Sciatic nerve (tissue), 2 donors: ENCODE results near the gene FALEC. TPM values are rescaled to one million over a fixed set of nuclear protein-coding genes. Genes with fewer than 3 reads are reported as not detected.

Experiments used
- ATAC-seq: fragments of 200-7000 bp; cut with Tn5 transposase; one replicate; pipeline ENCODE4 v1.9.1; 2020; ENCODE audit warnings: mild to moderate bottlenecking, moderate library complexity
- DNase-seq: peaks from one replicate; pipeline ENCODE4 v3.0.0-alpha.2; 2020; ENCODE audit warnings: low spot score
- intact Hi-C: fragments of 100-400 bp; cut with DNase I; formaldehyde crosslinking; loops from one replicate; pipeline ENCODE4 v1.14.2; 2022
- total RNA-seq: library from RNA; stranded (reverse); fragmentation: NEBNext Ultra II Directional; extraction: Animal tissue kit (Norgen Biotek cat#: 25700); gene quantifications from one replicate; pipeline ENCODE4 v1.2.1, GENCODE V29; 2021
- donor health status: DM: no; HTN: no; CAD: no.
- donor health status: DM: no; HTN: no; CAD: no.

The FALEC gene
- total RNA-seq, result not detected

DNA sequence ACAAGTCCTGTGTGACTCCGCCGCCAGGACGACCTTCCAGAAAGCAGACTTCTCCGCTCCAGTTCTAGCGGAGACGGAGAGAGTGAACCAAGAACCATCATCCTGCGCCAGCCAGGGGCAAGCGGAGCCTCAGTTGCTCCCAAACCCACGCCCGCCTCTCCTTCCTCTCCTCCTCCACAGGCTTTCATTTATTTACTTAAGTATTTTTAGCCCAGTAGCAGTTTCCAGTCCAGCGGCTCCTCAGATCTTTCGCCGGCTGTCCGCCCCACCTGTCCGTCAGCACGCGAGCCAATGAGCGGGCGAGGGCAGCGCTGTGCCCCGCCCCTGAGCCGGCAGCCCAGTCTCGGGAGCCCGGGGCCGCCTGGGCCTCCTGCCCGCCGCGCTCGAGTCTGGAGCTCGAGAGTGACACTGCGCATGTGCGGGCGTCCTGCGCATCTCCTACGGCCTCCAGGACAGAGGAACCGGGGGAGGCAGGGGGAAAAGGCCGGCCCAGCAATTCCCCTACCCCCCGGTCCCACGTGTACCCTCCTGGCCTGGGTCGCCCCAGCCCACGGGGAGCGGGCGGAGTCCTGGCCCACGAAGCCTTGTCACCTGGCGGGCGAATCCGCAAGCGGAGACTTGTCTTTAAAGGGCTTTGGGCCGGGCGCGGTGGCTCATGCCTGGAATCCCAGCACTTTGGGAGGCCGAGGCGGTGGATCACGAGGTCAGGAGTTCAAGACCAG lies at the start of gene FALEC:
FALEC (plus strand) TSS at position 425 of the 722 bp plus-strand sequence.
- peak; percentile 98 for ATAC-seq
- intact Hi-C loops, result no loop called here

DNA sequence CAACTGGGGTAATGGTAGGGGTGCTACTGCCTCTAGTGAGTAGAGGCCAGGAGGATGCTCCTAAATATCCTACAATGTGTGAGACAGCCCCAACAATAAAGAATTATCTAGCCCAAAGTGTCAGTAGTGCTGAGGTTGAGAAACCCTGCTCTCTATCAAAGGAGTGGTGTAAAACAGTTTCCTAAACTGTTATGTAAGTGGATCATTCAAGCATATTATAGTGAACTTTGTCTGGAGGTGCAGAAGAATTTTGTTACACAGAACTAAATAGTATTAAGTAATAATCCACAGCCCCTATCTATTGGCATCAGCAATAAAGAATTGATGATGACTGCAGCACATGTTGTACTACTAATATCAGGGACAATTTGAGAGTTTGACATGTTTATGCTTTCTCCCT lies 48.6 kb upstream of the FALEC start:
- ATAC-seq (no peak), DNase-seq (no peak)
- intact Hi-C loops, result no loop called here

More for the DNA sequence above, at the start of gene FALEC:
- DNase-seq, result peak; percentile 96

DNA sequence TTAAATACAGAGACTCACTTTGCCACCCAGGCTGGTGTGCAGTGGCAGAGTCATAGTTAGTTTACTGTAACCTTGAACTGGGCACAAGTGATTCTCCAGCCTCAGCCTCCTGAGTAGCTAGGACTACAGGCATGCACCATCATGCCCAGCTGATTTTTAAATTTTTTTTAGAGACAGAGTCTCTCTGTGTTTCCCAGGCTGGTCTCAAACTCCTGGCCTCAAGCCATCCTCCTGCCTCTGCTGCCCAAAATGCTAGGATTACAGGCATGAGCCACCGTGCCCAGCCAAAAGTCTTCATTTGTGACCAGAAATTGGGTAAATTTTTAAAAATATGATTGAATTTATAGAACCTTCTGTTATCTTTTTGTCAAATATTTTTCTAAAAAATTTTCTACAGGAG lies 46.3 kb upstream of the FALEC start:
- ATAC-seq (no peak), DNase-seq (no peak)
- intact Hi-C loops, result no loop called here

DNA sequence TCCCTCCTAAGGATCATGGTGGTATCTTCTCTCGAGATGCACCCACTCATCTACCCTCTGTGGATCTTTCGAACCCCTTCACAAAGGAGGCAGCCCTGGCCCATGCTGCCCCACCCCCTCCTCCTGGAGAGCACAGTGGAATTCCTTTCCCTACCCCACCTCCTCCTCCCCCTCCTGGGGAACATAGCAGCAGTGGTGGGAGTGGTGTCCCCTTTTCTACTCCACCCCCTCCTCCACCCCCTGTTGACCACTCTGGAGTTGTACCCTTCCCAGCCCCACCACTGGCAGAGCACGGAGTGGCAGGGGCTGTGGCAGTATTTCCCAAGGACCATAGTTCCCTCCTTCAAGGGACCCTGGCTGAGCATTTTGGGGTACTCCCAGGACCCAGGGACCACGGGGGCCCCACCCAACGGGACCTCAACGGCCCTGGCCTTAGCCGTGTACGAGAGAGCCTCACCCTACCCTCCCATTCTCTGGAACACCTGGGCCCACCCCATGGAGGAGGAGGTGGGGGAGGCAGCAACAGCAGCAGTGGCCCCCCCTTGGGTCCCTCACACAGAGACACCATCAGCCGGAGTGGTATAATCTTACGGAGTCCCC lies 42.9 kb upstream of the FALEC start:
- intact Hi-C loops, result no loop called here
- DNase-seq (no peak), ATAC-seq (no peak)

DNA sequence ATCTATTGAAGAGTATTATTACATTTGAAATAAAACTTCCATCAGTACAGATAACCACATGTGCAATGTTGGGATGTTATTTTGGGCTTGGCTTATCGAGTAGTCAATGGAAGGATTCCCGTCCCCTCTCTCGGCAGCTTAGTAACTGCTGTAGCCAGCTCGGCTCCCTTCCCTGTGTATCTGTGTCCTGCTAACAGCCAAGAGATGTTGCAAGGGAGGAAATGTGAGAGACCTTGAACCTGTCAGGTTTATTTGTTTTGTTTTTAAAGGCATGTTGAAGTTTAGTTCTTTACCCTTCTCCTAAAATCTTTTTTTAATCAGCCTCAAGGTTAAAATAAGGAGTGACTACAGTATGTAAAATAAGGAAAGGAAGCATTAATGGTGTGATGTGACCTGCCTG lies 41.9 kb upstream of the FALEC start:
- no peak for DNase-seq
- peak; percentile 55 for ATAC-seq
- intact Hi-C loops, result no loop called here

DNA sequence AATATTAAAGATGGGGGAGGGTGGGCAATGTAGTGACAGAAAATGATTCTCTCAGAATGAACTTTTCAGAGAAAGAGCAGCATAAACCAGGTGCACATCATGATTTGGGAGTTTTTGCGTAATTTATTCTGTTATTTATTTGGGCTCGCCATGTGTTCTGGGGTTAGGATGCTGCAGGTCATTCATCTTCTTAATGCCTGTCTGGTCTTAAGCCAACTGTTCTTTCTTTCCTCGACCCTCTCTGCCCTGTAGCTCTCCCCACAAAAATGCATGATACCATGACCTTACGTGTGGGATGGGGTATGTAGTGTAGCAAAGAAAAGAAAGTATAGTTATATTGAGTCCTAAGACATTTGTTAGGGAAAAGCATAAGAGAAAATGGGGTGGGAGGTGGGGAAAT lies 40.7 kb upstream of the FALEC start:
- DNase-seq (no peak), ATAC-seq (no peak)
- intact Hi-C loops, result no loop called here

DNA sequence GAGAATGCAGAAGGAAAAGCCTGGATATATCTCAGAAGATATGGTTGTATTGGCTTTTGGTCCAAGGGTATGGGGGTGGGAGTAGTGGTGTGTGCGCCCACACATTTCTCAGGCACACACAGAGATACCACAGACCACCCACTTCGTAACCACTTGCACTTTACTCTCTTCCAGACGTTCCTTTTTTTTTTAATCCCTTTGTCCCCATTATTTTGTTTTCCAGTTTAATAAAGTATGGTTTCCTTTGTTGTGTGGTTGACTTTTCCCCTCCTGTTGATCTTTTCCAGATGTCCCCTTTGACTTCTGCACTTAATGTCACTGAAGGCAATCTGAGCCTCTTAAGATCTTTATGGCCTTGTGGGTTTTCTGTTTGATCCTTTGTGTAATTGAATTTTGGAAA lies 38.8 kb upstream of the FALEC start:
- DNase-seq (no peak), ATAC-seq (peak; percentile 78)
- intact Hi-C loops, result no loop called here

DNA sequence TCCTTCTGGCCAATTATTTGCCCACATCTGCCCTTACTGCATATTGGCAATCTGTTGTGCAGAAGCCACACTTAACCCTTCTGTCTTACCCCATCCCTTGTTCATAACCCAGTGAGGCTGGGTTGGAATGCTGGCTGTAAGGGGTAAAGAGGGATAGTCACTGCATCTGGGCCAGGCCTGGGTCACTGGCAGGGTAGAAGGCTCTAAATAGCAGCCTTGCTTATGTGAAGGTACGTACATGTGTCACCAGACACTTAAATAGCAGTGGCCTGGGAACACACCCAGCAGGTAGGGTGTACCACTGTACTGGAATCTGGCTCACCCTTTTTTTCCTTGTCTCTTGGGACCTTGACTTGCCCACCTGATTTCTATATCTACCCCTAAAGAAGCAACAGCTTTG lies 38.2 kb upstream of the FALEC start:
- intact Hi-C loops, result no loop called here
- no peak for DNase-seq
- ATAC-seq, result peak; percentile 38

DNA sequence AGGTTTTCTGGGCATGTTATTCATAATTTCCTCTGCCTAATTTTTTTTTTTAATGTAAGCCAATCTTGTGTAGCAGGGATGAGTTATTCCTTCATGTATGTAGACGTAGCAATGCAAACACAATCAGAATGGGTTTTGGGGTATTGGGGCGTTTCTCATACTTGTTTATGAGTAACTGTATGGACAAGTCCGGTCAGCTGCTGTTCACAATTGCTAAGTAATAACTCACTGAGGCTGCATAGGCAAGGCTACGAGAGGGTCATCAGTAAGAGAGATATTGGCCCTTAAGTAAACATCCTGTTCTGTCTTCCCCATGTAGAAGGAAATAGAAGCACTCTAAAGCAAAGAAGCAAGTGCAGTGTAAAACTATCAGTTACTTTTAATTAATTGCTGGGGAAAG lies 37.8 kb upstream of the FALEC start:
- DNase-seq, result no peak
- no peak for ATAC-seq
- intact Hi-C loops, result no loop called here

DNA sequence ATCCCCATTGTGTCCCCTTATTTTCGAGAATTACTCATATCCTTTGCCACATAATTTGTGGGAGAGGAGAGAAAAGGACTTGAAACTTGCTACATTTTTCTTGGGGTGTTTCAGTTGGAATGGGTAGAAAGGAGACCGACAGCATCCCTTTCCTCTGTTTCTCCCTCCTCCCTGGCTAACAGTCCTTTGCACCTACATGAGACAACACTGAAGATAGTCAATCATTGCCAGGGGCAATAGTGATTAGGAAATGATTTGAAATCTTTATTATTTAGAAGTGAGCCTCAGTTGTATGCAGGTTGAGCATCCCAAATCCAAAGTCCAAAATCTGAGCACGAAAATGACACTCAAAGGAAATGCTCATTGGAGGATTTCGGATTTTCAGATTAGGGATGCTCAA lies 36.2 kb upstream of the FALEC start:
- no peak for ATAC-seq
- intact Hi-C loops, result no loop called here
- no peak for DNase-seq

DNA sequence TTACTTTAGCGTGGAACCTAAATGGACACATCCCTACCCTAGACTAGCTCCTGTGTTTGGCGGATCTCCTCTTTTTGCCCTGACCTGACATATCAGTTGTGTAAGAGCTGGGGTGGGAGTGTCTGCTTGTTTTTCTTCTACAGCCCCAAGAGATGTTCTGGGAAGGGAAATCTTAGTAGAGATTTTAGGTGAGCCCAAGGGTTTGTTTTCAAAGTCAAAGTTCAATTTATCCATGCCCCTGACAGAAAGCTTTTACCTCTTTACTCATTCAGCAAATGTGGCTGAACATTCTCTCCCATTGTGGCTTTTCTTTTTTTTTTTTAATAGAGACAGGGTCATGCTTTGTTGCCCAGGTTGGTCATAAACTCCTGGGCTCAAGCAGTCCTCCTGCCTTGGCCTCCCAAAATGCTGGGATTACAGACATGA lies 35.6 kb upstream of the FALEC start:
- intact Hi-C loops, result no loop called here
- DNase-seq (no peak), ATAC-seq (peak; percentile 59)

DNA sequence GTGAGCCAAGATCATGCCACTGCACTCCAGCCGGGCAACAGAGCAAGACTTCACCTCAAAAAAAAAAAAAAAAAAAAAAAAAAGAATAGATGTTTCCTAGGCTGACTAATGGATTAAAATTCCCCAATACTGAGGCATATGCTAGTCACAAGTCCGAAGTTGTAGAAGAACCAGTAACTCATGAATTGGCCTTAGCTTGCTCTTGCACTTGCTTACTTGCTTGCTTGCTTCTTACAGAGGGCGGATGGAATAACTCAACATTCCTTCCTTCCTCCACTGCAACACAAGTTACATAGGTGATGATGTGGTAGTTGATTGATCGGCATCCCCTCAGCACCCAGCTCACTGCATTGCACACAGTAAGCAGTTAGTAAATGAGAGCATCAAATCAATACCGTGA lies 31.1 kb upstream of the FALEC start:
- intact Hi-C loops, result loop anchor here (2.0 kb wide), 1 partner anchor 46 kb away; no protein-coding TSS in a partner anchor
- ATAC-seq (no peak), DNase-seq (no peak)

DNA sequence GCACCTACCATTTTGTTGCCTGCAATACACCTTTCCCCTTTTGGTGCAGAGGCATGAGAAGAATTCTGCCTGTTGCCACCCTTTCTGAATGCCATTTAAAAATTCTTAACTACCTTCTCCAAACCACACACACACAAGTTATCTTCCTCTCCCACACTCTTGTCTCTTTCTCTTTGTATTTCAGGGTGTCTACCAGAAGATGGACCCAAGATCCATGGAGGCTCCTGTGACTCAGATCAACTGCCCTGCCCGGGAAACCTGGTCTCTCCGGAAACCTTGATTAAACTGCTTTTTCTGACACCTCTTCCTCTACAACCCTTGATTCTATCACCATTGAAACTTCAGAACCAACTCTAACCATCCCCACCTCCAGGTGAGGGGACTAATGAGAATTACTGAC lies 30.7 kb upstream of the FALEC start:
- no peak for ATAC-seq
- peak; percentile 9 for DNase-seq
- intact Hi-C loops, result loop anchor here (2.0 kb wide), 1 partner anchor 46 kb away; no protein-coding TSS in a partner anchor

DNA sequence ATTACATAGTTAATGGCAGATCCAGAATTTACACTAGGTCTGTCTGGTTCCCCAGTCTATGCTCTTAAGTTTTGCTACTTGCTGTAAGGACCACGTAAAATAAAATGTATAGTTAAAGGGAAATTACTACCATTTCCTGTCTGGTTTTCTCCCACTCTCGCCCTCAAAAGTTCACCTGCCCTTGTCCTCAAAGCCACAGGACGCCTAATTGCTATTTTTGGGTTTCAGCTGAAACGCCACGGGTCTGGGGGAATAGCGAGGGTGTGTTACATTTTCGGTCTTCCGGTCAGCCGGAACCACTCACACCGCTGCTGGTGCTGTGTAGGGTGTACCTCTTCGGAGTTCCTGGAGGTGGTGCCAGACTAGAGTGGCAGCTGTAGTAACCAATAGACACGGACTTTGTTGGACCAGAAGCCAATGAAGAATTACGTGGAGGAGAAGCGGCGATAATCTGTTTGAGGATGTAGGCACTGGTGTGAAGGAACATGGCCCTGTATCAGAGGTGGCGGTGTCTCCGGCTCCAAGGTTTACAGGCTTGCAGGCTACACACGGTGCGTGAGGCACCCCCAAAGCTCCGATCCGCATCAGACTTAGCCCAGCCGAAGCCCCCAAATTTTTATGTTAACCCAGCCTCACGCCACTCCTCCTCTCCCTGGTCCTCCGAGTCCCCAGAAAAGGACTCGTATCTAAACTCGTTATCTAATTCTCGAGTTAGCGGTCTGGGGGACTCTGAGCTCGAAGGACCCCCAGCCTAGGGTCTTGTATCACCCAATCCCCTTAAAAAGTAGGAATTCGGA lies 28.4 kb upstream of the FALEC start, which contains the start of gene TARS2:
TARS2 (plus strand) TSS at position 454 of the 797 bp plus-strand sequence; CDS start at position 486, 32 bp downstream.
- intact Hi-C loops, result no loop called here
- ATAC-seq, result peak; percentile 100
- peak; percentile 96 for DNase-seq

DNA sequence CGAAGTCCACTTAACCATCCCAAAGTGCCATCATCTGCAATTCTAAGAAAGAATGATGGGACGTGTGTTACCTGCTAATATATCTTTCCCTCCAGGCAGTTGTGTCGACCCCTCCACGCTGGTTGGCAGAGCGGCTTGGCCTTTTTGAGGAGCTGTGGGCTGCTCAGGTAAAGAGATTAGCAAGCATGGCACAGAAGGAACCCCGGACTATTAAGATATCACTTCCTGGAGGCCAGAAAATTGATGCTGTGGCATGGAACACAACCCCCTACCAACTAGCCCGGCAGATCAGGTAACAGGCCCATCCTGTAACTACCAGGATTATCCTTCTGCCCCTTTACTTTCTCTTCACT lies 27.8 kb upstream of the FALEC start:
- DNase-seq (peak; percentile 41), ATAC-seq (no peak)
- intact Hi-C loops, result no loop called here

DNA sequence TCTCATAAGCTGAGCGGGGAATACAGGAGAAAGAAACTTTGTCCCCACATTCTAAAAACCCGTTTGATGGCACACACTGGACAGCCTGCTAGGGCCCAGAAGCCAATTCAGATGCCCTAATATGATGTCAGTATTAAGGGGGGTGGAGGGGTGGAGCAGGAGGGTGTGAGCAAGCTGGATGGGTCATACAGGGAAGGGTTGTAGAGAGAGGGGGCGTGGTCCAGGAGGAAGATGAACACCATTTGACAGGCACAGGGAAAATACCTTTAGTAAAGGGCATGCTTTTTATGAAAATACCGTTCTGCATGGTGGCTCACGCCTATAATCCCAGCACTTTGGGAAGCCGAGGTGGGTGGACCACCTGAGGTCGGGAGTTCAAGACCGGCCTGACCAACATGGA lies 22.4 kb upstream of the FALEC start:
- no peak for ATAC-seq
- intact Hi-C loops, result no loop called here
- DNase-seq, result no peak

DNA sequence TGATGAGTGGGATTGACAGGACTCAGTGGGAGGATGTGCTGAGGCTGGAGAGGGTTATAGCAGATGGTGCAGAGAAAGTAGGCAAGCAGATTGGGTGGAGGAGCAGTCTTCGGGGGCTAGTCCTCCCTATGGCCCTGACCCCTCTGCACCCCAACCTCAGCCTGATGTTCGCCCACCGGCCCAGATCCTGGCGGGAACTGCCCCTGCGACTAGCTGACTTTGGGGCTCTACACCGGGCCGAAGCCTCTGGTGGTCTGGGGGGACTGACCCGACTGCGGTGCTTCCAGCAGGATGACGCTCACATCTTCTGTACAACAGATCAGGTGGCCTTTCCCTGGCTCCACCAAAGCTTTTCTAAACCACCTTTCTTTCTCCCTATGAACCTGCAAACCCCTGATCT lies 17.2 kb upstream of the FALEC start:
- DNase-seq, result no peak
- ATAC-seq, result no peak
- intact Hi-C loops, result no loop called here

DNA sequence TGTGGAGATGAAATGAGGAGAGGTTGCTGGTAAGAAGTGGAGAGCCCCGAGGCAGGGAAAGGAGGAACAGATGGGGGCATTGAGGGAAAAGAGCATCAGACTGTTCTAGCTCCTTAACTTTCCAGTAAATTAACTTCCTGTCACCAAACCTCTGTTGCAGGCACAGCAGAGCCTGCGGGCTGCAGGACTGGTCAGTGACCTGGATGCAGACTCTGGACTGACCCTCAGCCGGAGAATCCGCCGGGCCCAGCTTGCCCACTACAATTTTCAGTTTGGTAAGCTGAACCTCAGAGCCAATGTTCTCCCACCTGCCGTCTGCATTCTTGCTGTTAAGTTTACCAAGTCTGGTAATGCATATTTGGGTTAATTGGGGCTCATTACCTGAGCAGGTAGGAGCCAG lies 10.1 kb upstream of the FALEC start:
- intact Hi-C loops, result no loop called here
- no peak for DNase-seq

DNA sequence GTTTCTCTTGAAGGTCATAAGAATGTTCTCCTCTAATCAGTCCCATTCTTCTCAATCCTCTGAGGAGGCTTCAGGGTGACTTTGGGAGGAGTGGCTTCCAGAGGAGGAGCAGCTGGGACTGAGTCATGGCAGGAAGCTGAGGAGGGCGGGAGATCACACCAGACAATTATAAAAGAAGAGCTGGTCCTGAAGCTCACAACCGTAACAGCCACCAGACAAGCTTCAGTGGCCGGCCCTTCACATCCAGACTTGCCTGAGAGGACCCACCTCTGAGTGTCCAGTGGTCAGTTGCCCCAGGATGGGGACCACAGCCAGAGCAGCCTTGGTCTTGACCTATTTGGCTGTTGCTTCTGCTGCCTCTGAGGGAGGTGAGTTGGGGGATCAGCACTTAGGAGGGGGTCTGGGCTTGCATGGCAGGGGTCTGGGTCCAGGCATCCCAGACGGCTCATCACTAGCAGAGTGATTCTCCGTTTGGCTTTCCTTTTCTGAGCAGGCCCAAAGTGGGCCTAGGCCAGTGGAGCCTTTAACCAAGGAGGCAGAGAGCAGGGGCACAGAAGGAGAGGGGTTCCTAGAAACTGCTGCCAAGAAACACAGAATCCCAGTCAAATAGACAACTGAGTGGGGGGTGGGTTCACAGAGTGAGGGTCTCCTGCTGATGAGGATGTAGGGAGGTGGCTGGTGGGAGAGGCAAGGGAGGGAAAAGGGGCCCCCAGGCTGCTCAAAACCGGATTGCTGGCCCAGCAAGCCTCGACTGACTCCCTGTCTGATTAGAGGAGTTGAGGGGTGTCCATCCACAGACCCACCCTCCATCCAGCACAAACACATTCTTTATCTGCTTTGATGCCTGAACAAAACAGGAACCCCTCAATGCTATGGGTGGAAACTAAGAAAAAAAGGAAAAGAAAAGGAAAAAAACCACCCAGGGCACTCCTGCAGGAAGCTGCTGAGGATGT lies 7.4 kb upstream of the FALEC start, which contains the start of gene ECM1:
ECM1 (plus strand) TSS at position 198 of the 953 bp plus-strand sequence; CDS start at position 299, 101 bp downstream.
- intact Hi-C loops, result no loop called here
- peak; percentile 90 for ATAC-seq
- DNase-seq, result no peak

More for the DNA sequence above, 10.1 kb upstream of the FALEC start:
- ATAC-seq, result no peak
